ENCODE data around the gene MRTFB. TPM values are rescaled to one million over a fixed set of nuclear protein-coding genes. Genes with fewer than 3 reads are reported as not detected.

MRTFB gene
- total RNA-seq, 2 donors from 2014 or later = 21.6 to 21.7 TPM

- ATAC-seq = no peak
- H3K9me3 ChIP-seq (ENCODE audit: control insufficient read depth, low read length, poor library complexity, severe bottlenecking) = no peaks in the 10 kb centered on the region
- no peak overlapping the region for H3K4me3 Mint-ChIP-seq
- peaks cover 5% of the 10 kb centered on the region for H3K27me3 Mint-ChIP-seq
- no peak overlapping the region for H3K27ac Mint-ChIP-seq
- peaks cover 10% of the 10 kb centered on the region for H3K4me1 Mint-ChIP-seq
- DNase-seq = no peak
- no peaks in the 10 kb centered on the region for H3K36me3 Mint-ChIP-seq (ENCODE audit: low read depth)
Observed at GRCh38 chr16:14306485-14307058, 235.5 kb downstream of the MRTFB start.

- peaks cover 10% of the 10 kb centered on the region for H3K4me1 Mint-ChIP-seq
- no peak overlapping the region for H3K27ac Mint-ChIP-seq
- DNase-seq = no peak
- no peak for ATAC-seq
- H3K4me3 Mint-ChIP-seq = no peak overlapping the region
- H3K27me3 Mint-ChIP-seq = peaks cover 5% of the 10 kb centered on the region
- H3K9me3 ChIP-seq (ENCODE audit: control insufficient read depth, low read length, poor library complexity, severe bottlenecking) = no peaks in the 10 kb centered on the region
- no peaks in the 10 kb centered on the region for H3K36me3 Mint-ChIP-seq (ENCODE audit: low read depth)
Observed at GRCh38 chr16:14307059-14307526, 236.0 kb downstream of the MRTFB start.

GRCh38 chr16:14307527-14308367 is 236.6 kb downstream of the MRTFB start:
- DNase-seq = no peak
- H3K27me3 Mint-ChIP-seq = peaks cover 5% of the 10 kb centered on the region
- ATAC-seq = no peak
- no peaks in the 10 kb centered on the region for H3K9me3 ChIP-seq (ENCODE audit: control insufficient read depth, low read length, poor library complexity, severe bottlenecking)
- H3K36me3 Mint-ChIP-seq (ENCODE audit: low read depth) = no peaks in the 10 kb centered on the region
- no peak overlapping the region for H3K4me3 Mint-ChIP-seq
- peaks cover 10% of the 10 kb centered on the region for H3K4me1 Mint-ChIP-seq
- no peak overlapping the region for H3K27ac Mint-ChIP-seq

GRCh38 chr16:14308368-14308723 is 237.2 kb downstream of the MRTFB start:
- Mint-ChIP-seq H3K27ac (no peak overlapping the region), H3K36me3 (ENCODE audit: low read depth) (no peaks in the 10 kb centered on the region), H3K27me3 (peaks cover 5% of the 10 kb centered on the region), H3K4me1 (peaks cover 7% of the 10 kb centered on the region), H3K4me3 (no peak overlapping the region)
- H3K9me3 ChIP-seq (ENCODE audit: control insufficient read depth, low read length, poor library complexity, severe bottlenecking) = no peaks in the 10 kb centered on the region
- ATAC-seq (no peak), DNase-seq (no peak)

GRCh38 chr16:14309001-14309886 is 238.1 kb downstream of the MRTFB start:
- peaks cover 5% of the 10 kb centered on the region for H3K27me3 Mint-ChIP-seq

GRCh38 chr16:14309906-14310305 is 238.8 kb downstream of the MRTFB start:
- H3K27ac Mint-ChIP-seq = peak overlapping the region; percentile 79

More at GRCh38 chr16:14309001-14309886, 238.1 kb downstream of the MRTFB start:
- DNase-seq (no peak), ATAC-seq (peak; percentile 48)
- peak overlapping the region; percentile 79 for H3K27ac Mint-ChIP-seq
- no peaks in the 10 kb centered on the region for H3K9me3 ChIP-seq (ENCODE audit: control insufficient read depth, low read length, poor library complexity, severe bottlenecking)
- H3K4me3 Mint-ChIP-seq = peak overlapping the region; percentile 80
- peaks cover 7% of the 10 kb centered on the region for H3K4me1 Mint-ChIP-seq
- H3K36me3 Mint-ChIP-seq (ENCODE audit: low read depth) = no peaks in the 10 kb centered on the region

GRCh38 chr16:14310519-14310991 is 239.4 kb downstream of the MRTFB start:
- H3K36me3 Mint-ChIP-seq (ENCODE audit: low read depth) = no peaks in the 10 kb centered on the region
- no peak for DNase-seq
- peaks cover 7% of the 10 kb centered on the region for H3K4me1 Mint-ChIP-seq
- no peak for ATAC-seq
- H3K27me3 Mint-ChIP-seq = no peaks in the 10 kb centered on the region
- no peak overlapping the region for H3K4me3 Mint-ChIP-seq
- H3K9me3 ChIP-seq (ENCODE audit: control insufficient read depth, low read length, poor library complexity, severe bottlenecking) = no peaks in the 10 kb centered on the region
- no peak overlapping the region for H3K27ac Mint-ChIP-seq

More at GRCh38 chr16:14309906-14310305, 238.8 kb downstream of the MRTFB start:
- Mint-ChIP-seq H3K27me3 (no peaks in the 10 kb centered on the region), H3K4me3 (peak overlapping the region; percentile 80), H3K4me1 (peaks cover 7% of the 10 kb centered on the region), H3K36me3 (ENCODE audit: low read depth) (no peaks in the 10 kb centered on the region)
- ATAC-seq = no peak
- DNase-seq = no peak
- H3K9me3 ChIP-seq (ENCODE audit: control insufficient read depth, low read length, poor library complexity, severe bottlenecking) = no peaks in the 10 kb centered on the region

- no peak for DNase-seq
- ATAC-seq = no peak
- no peaks in the 10 kb centered on the region for H3K9me3 ChIP-seq (ENCODE audit: control insufficient read depth, low read length, poor library complexity, severe bottlenecking)
- no peak overlapping the region for H3K4me3 Mint-ChIP-seq
- H3K36me3 Mint-ChIP-seq (ENCODE audit: low read depth) = no peaks in the 10 kb centered on the region
- H3K27ac Mint-ChIP-seq = no peak overlapping the region
- peaks cover 5% of the 10 kb centered on the region for H3K4me1 Mint-ChIP-seq
- H3K27me3 Mint-ChIP-seq = no peaks in the 10 kb centered on the region
Observed at GRCh38 chr16:14314116-14314515, 243.0 kb downstream of the MRTFB start.

GRCh38 chr16:14315683-14316320 is 244.7 kb downstream of the MRTFB start:
- peaks cover 2% of the 10 kb centered on the region for H3K4me1 Mint-ChIP-seq
- no peaks in the 10 kb centered on the region for H3K27me3 Mint-ChIP-seq

More at GRCh38 chr16:14315683-14316320, 244.7 kb downstream of the MRTFB start:
- H3K4me3 Mint-ChIP-seq = no peak overlapping the region
- ATAC-seq (no peak), DNase-seq (no peak)
- peaks cover 2% of the 10 kb centered on the region for H3K9me3 ChIP-seq (ENCODE audit: control insufficient read depth, low read length, poor library complexity, severe bottlenecking)
- H3K36me3 Mint-ChIP-seq (ENCODE audit: low read depth) = no peaks in the 10 kb centered on the region
- no peak overlapping the region for H3K27ac Mint-ChIP-seq

Other genes with a start within 250 kb of the MRTFB start
- 1 to 10 TPM; 8.7 to 9.9 TPM for gene ERCC4, start 151.2 kb upstream of the MRTFB start, total RNA-seq